Measurements from ENCODE around the gene TRIM50.
"Not testable (repeated sequence)": the region's sequence is repeated elsewhere in the genome, so short reads cannot be mapped to it uniquely, and the experiment has no call there.

Gene TRIM50

DNA sequence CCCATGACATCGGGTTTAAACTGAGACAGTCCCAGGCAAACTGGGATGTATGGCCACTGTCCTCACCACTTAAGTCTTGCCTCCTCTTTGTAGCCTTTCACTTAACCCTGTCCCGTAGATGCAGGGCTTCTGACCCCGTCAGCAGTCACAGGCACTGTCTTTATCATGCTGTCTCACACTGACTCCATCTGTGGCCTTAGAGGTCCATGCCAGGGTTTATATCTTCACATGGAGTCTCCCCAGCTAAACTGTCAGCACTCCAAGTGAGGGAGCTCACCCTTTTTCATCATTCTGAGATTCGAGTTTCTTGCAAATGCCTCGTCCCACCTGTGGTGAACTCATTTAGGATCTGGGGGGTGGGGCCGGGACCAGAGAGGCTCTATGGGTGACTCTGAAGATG, 2.9 kb upstream of the TRIM50 start:
- Histone ChIP-seq H3K4me1 (ENCODE audit: insufficient read depth, low read length, poor library complexity, severe bottlenecking) (peaks cover 3% of the 10 kb centered on the region), H4K20me1 (ENCODE audit: insufficient read depth, low read length, poor library complexity, severe bottlenecking) (no peaks in the 10 kb centered on the region), H3K36me3 (ENCODE audit: insufficient read depth, low read length) (no peaks in the 10 kb centered on the region), H3K4me3 (ENCODE audit: low read length, poor library complexity, severe bottlenecking) (no peak overlapping the region), H3K9me3 (ENCODE audit: insufficient read depth, low read depth, low read length) (no peaks in the 10 kb centered on the region), H3K79me2 (ENCODE audit: insufficient read depth, low read length) (no peaks in the 10 kb centered on the region), H2AFZ (ENCODE audit: low read length) (no peak overlapping the region), H3K27me3 (ENCODE audit: insufficient read depth, low read length, poor library complexity, severe bottlenecking) (no peaks in the 10 kb centered on the region), H3K4me2 (ENCODE audit: low read depth, low read length, poor library complexity, severe bottlenecking) (no peak overlapping the region), H3K9ac (ENCODE audit: low read depth, low read length, poor library complexity, severe bottlenecking) (no peak overlapping the region), H3F3A (ENCODE audit: low read depth) (no peaks in the 10 kb centered on the region), H3K9me2 (replicated peaks; ENCODE audit: low read depth, low read length) (no peaks in the 10 kb centered on the region)
- no peak for TF ChIP-seq EZH2phosphoT487 (IDR thresholded peaks at IDR 0.05; ENCODE audit: borderline replicate concordance)
- TF ChIP-seq, protein P1, sequence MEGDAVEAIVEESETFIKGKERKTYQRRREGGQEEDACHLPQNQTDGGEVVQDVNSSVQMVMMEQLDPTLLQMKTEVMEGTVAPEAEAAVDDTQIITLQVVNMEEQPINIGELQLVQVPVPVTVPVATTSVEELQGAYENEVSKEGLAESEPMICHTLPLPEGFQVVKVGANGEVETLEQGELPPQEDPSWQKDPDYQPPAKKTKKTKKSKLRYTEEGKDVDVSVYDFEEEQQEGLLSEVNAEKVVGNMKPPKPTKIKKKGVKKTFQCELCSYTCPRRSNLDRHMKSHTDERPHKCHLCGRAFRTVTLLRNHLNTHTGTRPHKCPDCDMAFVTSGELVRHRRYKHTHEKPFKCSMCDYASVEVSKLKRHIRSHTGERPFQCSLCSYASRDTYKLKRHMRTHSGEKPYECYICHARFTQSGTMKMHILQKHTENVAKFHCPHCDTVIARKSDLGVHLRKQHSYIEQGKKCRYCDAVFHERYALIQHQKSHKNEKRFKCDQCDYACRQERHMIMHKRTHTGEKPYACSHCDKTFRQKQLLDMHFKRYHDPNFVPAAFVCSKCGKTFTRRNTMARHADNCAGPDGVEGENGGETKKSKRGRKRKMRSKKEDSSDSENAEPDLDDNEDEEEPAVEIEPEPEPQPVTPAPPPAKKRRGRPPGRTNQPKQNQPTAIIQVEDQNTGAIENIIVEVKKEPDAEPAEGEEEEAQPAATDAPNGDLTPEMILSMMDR (conservative IDR thresholded peaks at IDR 0.05; ENCODE audit: low read length), result no peak

DNA sequence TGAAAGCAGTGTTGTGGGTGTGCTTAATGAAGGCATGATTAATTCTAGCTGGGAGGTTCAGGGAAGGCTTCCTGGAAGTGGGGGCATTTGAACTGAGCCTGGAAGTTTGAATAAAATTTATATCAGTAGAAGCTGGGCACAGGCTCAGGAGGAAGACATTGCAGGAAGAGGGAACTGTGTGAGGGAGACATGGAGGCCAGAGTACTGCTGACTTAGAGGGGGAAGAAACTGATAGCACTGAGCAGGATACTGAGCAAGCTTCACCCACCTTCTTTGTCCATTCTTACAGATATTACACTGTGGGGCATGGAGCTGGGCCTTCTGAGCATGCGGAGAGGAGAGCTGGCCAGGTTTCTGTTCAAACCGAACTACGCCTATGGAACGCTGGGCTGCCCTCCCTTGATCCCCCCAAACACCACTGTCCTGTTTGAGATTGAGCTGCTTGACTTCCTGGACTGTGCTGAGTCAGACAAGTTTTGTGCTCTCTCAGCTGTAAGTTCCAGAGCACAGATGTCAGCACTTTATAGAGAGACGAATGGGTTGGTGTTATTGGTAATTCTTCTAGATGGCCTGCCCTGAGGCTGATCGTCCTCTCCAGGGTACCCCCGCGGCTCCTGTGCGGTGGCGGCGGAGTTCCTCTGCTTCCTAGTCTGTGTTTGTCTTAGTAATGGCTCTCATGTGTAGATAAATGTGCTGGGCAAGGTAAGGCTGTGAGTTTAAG, 2.1 kb upstream of the TRIM50 start:
- H3K4me3 ChIP-seq (ENCODE audit: low read length, poor library complexity, severe bottlenecking), result no peak overlapping the region
- H3K9me3 ChIP-seq (ENCODE audit: insufficient read depth, low read depth, low read length), result no peaks in the 10 kb centered on the region
- H3K79me2 ChIP-seq (ENCODE audit: insufficient read depth, low read length), result no peaks in the 10 kb centered on the region
- H3K9me2 ChIP-seq (replicated peaks; ENCODE audit: low read depth, low read length), result no peaks in the 10 kb centered on the region
- H2AFZ ChIP-seq (ENCODE audit: low read length), result no peak overlapping the region
- peaks cover 3% of the 10 kb centered on the region for H3K4me1 ChIP-seq (ENCODE audit: insufficient read depth, low read length, poor library complexity, severe bottlenecking)
- no peaks in the 10 kb centered on the region for H3K36me3 ChIP-seq (ENCODE audit: insufficient read depth, low read length)
- H3K9ac ChIP-seq (ENCODE audit: low read depth, low read length, poor library complexity, severe bottlenecking), result no peak overlapping the region
- H4K20me1 ChIP-seq (ENCODE audit: insufficient read depth, low read length, poor library complexity, severe bottlenecking), result no peaks in the 10 kb centered on the region
- no peak overlapping the region for H3K4me2 ChIP-seq (ENCODE audit: low read depth, low read length, poor library complexity, severe bottlenecking)
- no peaks in the 10 kb centered on the region for H3K27me3 ChIP-seq (ENCODE audit: insufficient read depth, low read length, poor library complexity, severe bottlenecking)
- TF ChIP-seq EZH2phosphoT487 (IDR thresholded peaks at IDR 0.05; ENCODE audit: borderline replicate concordance), result no peak
- TF ChIP-seq, protein P1 (conservative IDR thresholded peaks at IDR 0.05; ENCODE audit: low read length), result no peak
- H3F3A ChIP-seq (ENCODE audit: low read depth), result no peaks in the 10 kb centered on the region

DNA sequence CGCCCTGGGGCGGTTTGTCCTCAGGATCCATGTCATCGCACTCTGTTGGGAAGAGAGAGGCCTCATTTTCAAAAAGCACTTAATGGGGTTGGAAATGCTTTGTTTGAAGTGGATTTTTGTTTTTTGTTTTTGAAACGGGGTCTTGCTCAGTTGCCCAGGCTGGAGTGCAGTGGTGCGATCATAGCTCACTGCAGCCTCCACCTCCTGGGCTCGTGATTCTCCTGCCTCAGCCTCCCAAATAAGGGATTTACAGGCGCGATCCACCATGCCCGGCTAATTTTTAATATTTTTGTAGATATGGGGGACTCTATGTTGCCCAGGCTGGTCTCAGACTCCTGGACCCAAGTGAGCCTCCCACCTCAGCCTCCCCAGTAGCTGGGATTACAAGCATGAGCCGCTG, 814 bp upstream of the TRIM50 start:
- TF ChIP-seq, protein P1 (conservative IDR thresholded peaks at IDR 0.05; ENCODE audit: low read length), result no peak
- TF ChIP-seq EZH2phosphoT487 (IDR thresholded peaks at IDR 0.05; ENCODE audit: borderline replicate concordance), result no peak
- no peak overlapping the region for H3K9ac ChIP-seq (ENCODE audit: low read depth, low read length, poor library complexity, severe bottlenecking)
- no peaks in the 10 kb centered on the region for H3K9me3 ChIP-seq (ENCODE audit: insufficient read depth, low read depth, low read length)
- no peaks in the 10 kb centered on the region for H3F3A ChIP-seq (ENCODE audit: low read depth)
- no peaks in the 10 kb centered on the region for H3K79me2 ChIP-seq (ENCODE audit: insufficient read depth, low read length)
- no peak overlapping the region for H3K4me2 ChIP-seq (ENCODE audit: low read depth, low read length, poor library complexity, severe bottlenecking)
- peaks cover 7% of the 10 kb centered on the region for H3K4me1 ChIP-seq (ENCODE audit: insufficient read depth, low read length, poor library complexity, severe bottlenecking)
- H3K27me3 ChIP-seq (ENCODE audit: insufficient read depth, low read length, poor library complexity, severe bottlenecking), result no peaks in the 10 kb centered on the region
- H3K36me3 ChIP-seq (ENCODE audit: insufficient read depth, low read length), result no peaks in the 10 kb centered on the region
- H4K20me1 ChIP-seq (ENCODE audit: insufficient read depth, low read length, poor library complexity, severe bottlenecking), result no peaks in the 10 kb centered on the region
- H3K4me3 ChIP-seq (ENCODE audit: low read length, poor library complexity, severe bottlenecking), result no peak overlapping the region
- H2AFZ ChIP-seq (ENCODE audit: low read length), result no peak overlapping the region
- H3K9me2 ChIP-seq (replicated peaks; ENCODE audit: low read depth, low read length), result no peaks in the 10 kb centered on the region

DNA sequence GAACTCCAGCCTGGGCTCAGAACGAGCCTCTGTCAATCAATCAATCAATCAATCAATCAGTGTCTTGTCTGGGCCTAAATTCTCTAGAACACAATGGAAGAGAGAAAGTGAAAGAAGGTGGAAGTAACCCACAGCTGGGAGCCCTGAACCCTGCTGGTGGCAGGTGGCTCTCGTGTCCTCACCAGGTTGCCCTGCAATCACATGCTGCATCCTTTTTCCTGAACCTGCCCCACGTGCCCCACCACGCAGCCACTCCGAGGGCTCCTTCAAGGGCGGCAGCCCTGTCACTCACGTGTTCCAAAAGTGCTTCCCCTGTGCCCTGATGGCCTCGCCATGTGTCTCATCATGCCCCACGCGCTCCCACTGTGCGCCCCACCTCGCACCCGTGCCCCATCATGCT, 433 bp downstream of the TRIM50 start:
- H3K4me3 ChIP-seq (ENCODE audit: low read length, poor library complexity, severe bottlenecking); H4K20me1 ChIP-seq (ENCODE audit: insufficient read depth, low read length, poor library complexity, severe bottlenecking); H3K9me2 ChIP-seq (replicated peaks; ENCODE audit: low read depth, low read length); H3K79me2 ChIP-seq (ENCODE audit: insufficient read depth, low read length); H2AFZ ChIP-seq (ENCODE audit: low read length); H3K4me1 ChIP-seq (ENCODE audit: insufficient read depth, low read length, poor library complexity, severe bottlenecking); H3K4me2 ChIP-seq (ENCODE audit: low read depth, low read length, poor library complexity, severe bottlenecking); H3F3A ChIP-seq (ENCODE audit: low read depth); H3K9me3 ChIP-seq (ENCODE audit: insufficient read depth, low read depth, low read length); H3K36me3 ChIP-seq (ENCODE audit: insufficient read depth, low read length); H3K27me3 ChIP-seq (ENCODE audit: insufficient read depth, low read length, poor library complexity, severe bottlenecking); H3K9ac ChIP-seq (ENCODE audit: low read depth, low read length, poor library complexity, severe bottlenecking): not testable (repeated sequence)

DNA sequence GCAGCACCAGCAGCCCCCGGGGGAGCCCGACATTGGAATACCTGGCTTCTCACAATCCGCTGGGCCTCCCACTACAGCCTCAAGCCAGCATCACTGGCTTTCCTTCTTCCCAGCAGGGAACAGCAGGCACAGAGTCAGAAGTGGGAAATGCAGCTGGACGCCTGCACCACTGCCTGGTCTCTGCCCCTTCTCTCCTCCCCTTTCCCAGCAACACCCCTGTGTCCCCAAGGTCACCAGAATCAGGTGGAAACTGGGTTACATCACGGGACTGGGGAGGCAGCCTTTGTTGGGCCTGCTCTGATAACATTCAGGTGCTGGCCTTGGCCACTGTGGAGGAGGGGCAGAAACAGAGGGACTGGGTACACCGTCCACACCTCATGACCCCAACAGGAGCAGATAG, 2.5 kb downstream of the TRIM50 start:
- H3K79me2 ChIP-seq (ENCODE audit: insufficient read depth, low read length); H3K9me3 ChIP-seq (ENCODE audit: insufficient read depth, low read depth, low read length); H3K36me3 ChIP-seq (ENCODE audit: insufficient read depth, low read length); H3K9me2 ChIP-seq (replicated peaks; ENCODE audit: low read depth, low read length); H3K4me3 ChIP-seq (ENCODE audit: low read length, poor library complexity, severe bottlenecking); H4K20me1 ChIP-seq (ENCODE audit: insufficient read depth, low read length, poor library complexity, severe bottlenecking); H3K4me1 ChIP-seq (ENCODE audit: insufficient read depth, low read length, poor library complexity, severe bottlenecking); H3K9ac ChIP-seq (ENCODE audit: low read depth, low read length, poor library complexity, severe bottlenecking); H3F3A ChIP-seq (ENCODE audit: low read depth); H2AFZ ChIP-seq (ENCODE audit: low read length); H3K4me2 ChIP-seq (ENCODE audit: low read depth, low read length, poor library complexity, severe bottlenecking); H3K27me3 ChIP-seq (ENCODE audit: insufficient read depth, low read length, poor library complexity, severe bottlenecking): not testable (repeated sequence)
